Measurements from ENCODE around the gene DIPK1C.

GRCh38 chr18:74493689-74494088 lies 36.6 kb upstream of the DIPK1C start:
- TF ChIP-seq, protein P1, sequence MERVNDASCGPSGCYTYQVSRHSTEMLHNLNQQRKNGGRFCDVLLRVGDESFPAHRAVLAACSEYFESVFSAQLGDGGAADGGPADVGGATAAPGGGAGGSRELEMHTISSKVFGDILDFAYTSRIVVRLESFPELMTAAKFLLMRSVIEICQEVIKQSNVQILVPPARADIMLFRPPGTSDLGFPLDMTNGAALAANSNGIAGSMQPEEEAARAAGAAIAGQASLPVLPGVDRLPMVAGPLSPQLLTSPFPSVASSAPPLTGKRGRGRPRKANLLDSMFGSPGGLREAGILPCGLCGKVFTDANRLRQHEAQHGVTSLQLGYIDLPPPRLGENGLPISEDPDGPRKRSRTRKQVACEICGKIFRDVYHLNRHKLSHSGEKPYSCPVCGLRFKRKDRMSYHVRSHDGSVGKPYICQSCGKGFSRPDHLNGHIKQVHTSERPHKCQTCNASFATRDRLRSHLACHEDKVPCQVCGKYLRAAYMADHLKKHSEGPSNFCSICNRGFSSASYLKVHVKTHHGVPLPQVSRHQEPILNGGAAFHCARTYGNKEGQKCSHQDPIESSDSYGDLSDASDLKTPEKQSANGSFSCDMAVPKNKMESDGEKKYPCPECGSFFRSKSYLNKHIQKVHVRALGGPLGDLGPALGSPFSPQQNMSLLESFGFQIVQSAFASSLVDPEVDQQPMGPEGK (CRISPR knock-in tag; IDR thresholded peaks at IDR 0.05; ENCODE audit: borderline replicate concordance) = no peak
- no peak for TF ChIP-seq CSDC2 (CRISPR knock-in tag; IDR thresholded peaks at IDR 0.05)
- no peak for TF ChIP-seq ZFP30 (CRISPR knock-in tag; IDR thresholded peaks at IDR 0.05)
